Mucosa of descending colon (tissue), 3 donors: ENCODE data around the gene AIP. TPM values are rescaled to one million over a fixed set of nuclear protein-coding genes. Genes with fewer than 3 reads are reported as not detected.
"Not testable (repeated sequence)": the region's sequence is repeated elsewhere in the genome, so short reads cannot be mapped to it uniquely, and the experiment has no call there.

Source experiments
- ATAC-seq: fragments of 200-7000 bp; cut with Tn5 transposase; one replicate; pipeline ENCODE4 v1.9.1; 2020; ENCODE audit warnings: mild to moderate bottlenecking, moderate library complexity
- DNase-seq, 3 donors: peaks; one replicate each; pipeline ENCODE4 v3.0.0-alpha.2; 2020
- H3K36me3 ChIP-seq: fragments of 200-600 bp; one replicate; pipeline ENCODE4 v1.8.0; 2021; ENCODE audit warnings: low read depth, mild to moderate bottlenecking
- H3K4me1 ChIP-seq: fragments of 200-600 bp; one replicate; pipeline ENCODE4 v1.8.0; 2021; ENCODE audit warnings: low read depth, mild to moderate bottlenecking
- H3K4me3 ChIP-seq: fragments of 200-600 bp; one replicate; pipeline ENCODE4 v1.8.0; 2021; ENCODE audit warnings: mild to moderate bottlenecking
- H3K9me3 ChIP-seq: fragments of 200-600 bp; one replicate; pipeline ENCODE4 v1.8.0; 2021; ENCODE audit warnings: mild to moderate bottlenecking
- CTCF ChIP-seq: fragments of 200-600 bp; IDR thresholded peaks from one replicate; pipeline ENCODE4 v1.8.0; 2022; ENCODE audit warnings: antibody characterized with exemption, mild to moderate bottlenecking
- intact Hi-C, 2 donors: fragments of 100-400 bp; cut with DNase I in 1 of 2; cut with micrococcal nuclease in 1 of 2; formaldehyde crosslinking; loops; one replicate each; pipeline versions ENCODE4 v1.11.0 to v1.11.1; 2022; cut with DNase I, micrococcal nuclease
- total RNA-seq, 3 donors: library from RNA; stranded (reverse); fragmentation: NEBNext Ultra II Directional in 2 of 3; extraction: Animal tissue kit (Norgen Biotek cat#: 25700) in 2 of 3; gene quantifications; one replicate each; pipeline versions ENCODE4 v1.2.1 to v1.2.4, GENCODE V29; 2021 to 2023
- donor health status: DM: no; HTN: no; CAD: no; lungs with moderate emphysema.
- donor health status: DM: no; HTN: no; CAD: no.
- donor health status: DM: no; HTN: yes; CAD: no.

AIP gene
- total RNA-seq, 3 donors from 2014 or later: 33.7 to 84.9 (median 52.2) TPM

GRCh38 chr11:67507242-67507863 lies 24.5 kb downstream of the AIP start:
- Histone ChIP-seq H3K36me3 (no peaks in the 10 kb centered on the region), H3K9me3 (no peaks in the 10 kb centered on the region), H3K4me3 (peak overlapping the region; percentile 50), H3K4me1 (peaks cover 31% of the 10 kb centered on the region)
- DNase-seq (no peak), ATAC-seq (peak; percentile 42)
- no peak for TF ChIP-seq CTCF
- intact Hi-C loops: no loop called here

GRCh38 chr11:67507864-67508485 lies 25.1 kb downstream of the AIP start, which contains the start of gene CDK2AP2:
Gene CDK2AP2 (minus strand): TSS chr11:67508162. CDS start chr11:67508082, 80 bp downstream.
- TF ChIP-seq CTCF: no peak
- no peaks in the 10 kb centered on the region for H3K9me3 ChIP-seq
- peaks cover 31% of the 10 kb centered on the region for H3K4me1 ChIP-seq
- intact Hi-C loops: no loop called here
- peak; percentile 73 for ATAC-seq
- DNase-seq: peak; percentile 100
- peak within 1 kb of the TSS; percentile 50 for H3K4me3 ChIP-seq
- H3K36me3 ChIP-seq: no peaks in the 10 kb centered on the region

- intact Hi-C loops: no loop called here
- H3K4me3 ChIP-seq: peak overlapping the region; percentile 50
- no peak for TF ChIP-seq CTCF
- H3K36me3 ChIP-seq: no peaks in the 10 kb centered on the region
- no peaks in the 10 kb centered on the region for H3K9me3 ChIP-seq
- ATAC-seq: peak; percentile 45
- peaks cover 28% of the 10 kb centered on the region for H3K4me1 ChIP-seq
- peak; percentile 98 to 100 (median 99) for DNase-seq
Measured at GRCh38 chr11:67508486-67509121, 25.8 kb downstream of the AIP start.

- TF ChIP-seq CTCF: no peak
- Histone ChIP-seq H3K4me1 (peaks cover 22% of the 10 kb centered on the region), H3K36me3 (no peaks in the 10 kb centered on the region), H3K4me3 (no peak overlapping the region), H3K9me3 (no peaks in the 10 kb centered on the region)
- DNase-seq: no peak
- no peak for ATAC-seq
- intact Hi-C loops: no loop called here
Measured at GRCh38 chr11:67510023-67510345, 27.2 kb downstream of the AIP start.

- H3K9me3 ChIP-seq, intact Hi-C loops, H3K36me3 ChIP-seq, DNase-seq, ATAC-seq, H3K4me3 ChIP-seq: not testable (repeated sequence)
- peaks cover 11% of the 10 kb centered on the region for H3K4me1 ChIP-seq
Measured at GRCh38 chr11:67511558-67511957, 28.7 kb downstream of the AIP start.

- intact Hi-C loops: no loop called here
- DNase-seq (no peak), ATAC-seq (no peak)
- no peaks in the 10 kb centered on the region for H3K4me1 ChIP-seq
- TF ChIP-seq CTCF: no peak
- no peaks in the 10 kb centered on the region for H3K36me3 ChIP-seq
- no peak overlapping the region for H3K4me3 ChIP-seq
- no peaks in the 10 kb centered on the region for H3K9me3 ChIP-seq
Measured at GRCh38 chr11:67514116-67514515, 31.3 kb downstream of the AIP start.
